MM.1S (cell line): ENCODE measurements around the gene ASH1L.
"Not testable (repeated sequence)": the region's sequence is repeated elsewhere in the genome, so short reads cannot be mapped to it uniquely, and the experiment has no call there.

Experiments used
- CTCF ChIP-seq: fragments of 300-600 bp; sonication (generic); IDR thresholded peaks from 2 replicates; pipeline ENCODE4 v1.5.1; 2016; ENCODE audit warnings: antibody characterized with exemption, low read length, mixed read lengths
- EZH2 ChIP-seq: fragments of 300-600 bp; sonication (generic); optimal IDR thresholded peaks from 2 replicates; pipeline ENCODE3; 2017; ENCODE audit warnings: low read depth, mild to moderate bottlenecking, antibody characterized with exemption, low read length, mixed read lengths

- TF ChIP-seq CTCF, EZH2: not testable (repeated sequence)
Observed at GRCh38 chr1:155595877-155596474, 33.4 kb upstream of the ASH1L start.
